Measurements from ENCODE around the gene PRICKLE1.

DNA sequence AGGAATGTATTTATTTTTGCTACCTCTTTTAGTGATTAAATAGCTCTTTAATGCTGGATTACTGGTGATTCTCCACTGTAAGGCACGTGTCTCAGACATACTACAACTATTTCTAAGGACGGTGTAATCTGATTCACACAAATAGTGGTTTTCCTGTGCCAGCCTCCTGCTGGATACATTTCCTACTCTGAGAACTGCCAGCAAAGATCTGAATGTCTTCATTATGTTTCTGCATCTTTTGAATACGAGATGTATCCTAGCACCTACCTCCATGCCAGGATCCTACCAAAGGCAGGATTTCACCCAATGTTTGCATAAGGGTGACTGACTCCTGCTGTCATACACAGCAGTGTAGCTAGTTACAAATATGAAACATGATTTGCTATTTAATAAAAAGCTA, 120.6 kb downstream of the PRICKLE1 start:
- TF ChIP-seq, protein P1, sequence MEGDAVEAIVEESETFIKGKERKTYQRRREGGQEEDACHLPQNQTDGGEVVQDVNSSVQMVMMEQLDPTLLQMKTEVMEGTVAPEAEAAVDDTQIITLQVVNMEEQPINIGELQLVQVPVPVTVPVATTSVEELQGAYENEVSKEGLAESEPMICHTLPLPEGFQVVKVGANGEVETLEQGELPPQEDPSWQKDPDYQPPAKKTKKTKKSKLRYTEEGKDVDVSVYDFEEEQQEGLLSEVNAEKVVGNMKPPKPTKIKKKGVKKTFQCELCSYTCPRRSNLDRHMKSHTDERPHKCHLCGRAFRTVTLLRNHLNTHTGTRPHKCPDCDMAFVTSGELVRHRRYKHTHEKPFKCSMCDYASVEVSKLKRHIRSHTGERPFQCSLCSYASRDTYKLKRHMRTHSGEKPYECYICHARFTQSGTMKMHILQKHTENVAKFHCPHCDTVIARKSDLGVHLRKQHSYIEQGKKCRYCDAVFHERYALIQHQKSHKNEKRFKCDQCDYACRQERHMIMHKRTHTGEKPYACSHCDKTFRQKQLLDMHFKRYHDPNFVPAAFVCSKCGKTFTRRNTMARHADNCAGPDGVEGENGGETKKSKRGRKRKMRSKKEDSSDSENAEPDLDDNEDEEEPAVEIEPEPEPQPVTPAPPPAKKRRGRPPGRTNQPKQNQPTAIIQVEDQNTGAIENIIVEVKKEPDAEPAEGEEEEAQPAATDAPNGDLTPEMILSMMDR (conservative IDR thresholded peaks at IDR 0.05; ENCODE audit: low read depth in 2 of 2), result no peak
- TF ChIP-seq CREB1 (CRISPR knock-in tag; IDR thresholded peaks at IDR 0.05; ENCODE audit: low read depth) (no peak), EZH2phosphoT487 (IDR thresholded peaks at IDR 0.05; ENCODE audit: unreplicated experiment) (no peak), ZNF331 (CRISPR knock-in tag; IDR thresholded peaks at IDR 0.05; ENCODE audit: low read depth) (no peak), NANOG (IDR thresholded peaks at IDR 0.05; ENCODE audit: borderline replicate concordance) (no peak), REST (IDR thresholded peaks at IDR 0.05; ENCODE audit: unreplicated experiment) (no peak), POLR2AphosphoS5 (IDR thresholded peaks at IDR 0.05; ENCODE audit: low read depth) (no peak), STAT1 (IDR thresholded peaks at IDR 0.05; ENCODE audit: unreplicated experiment) (no peak), ETS1 (IDR thresholded peaks at IDR 0.05) (no peak)
